DMS53 treated with DMSO at 0.1 percent for 48 hours (cell line): ENCODE measurements around the gene PCDHGB2.
"Not testable (repeated sequence)": the region's sequence is repeated elsewhere in the genome, so short reads cannot be mapped to it uniquely, and the experiment has no call there.

Source experiments
- DNase-seq: peaks from one replicate; lab custom pipeline; 2025; ENCODE audit not compliant: unreplicated experiment; lab: John Stamatoyannopoulos, UW

The PCDHGB2 gene

GRCh38 chr5:141349917-141350619 is 9.7 kb upstream of the PCDHGB2 start, which contains the start of gene PCDHGB1:
PCDHGB1 (plus strand) TSS chr5:141350099; CDS start chr5:141350261, 162 bp downstream.
- DNase-seq: peak; percentile 85

- DNase-seq: no peak
Observed at GRCh38 chr5:141351591-141351990, 8.2 kb upstream of the PCDHGB2 start.

- no peak for DNase-seq
Observed at GRCh38 chr5:141354900-141355469, 4.8 kb upstream of the PCDHGB2 start, which contains the start of gene PCDHGA4. PCDHGA4 (plus strand) TSS chr5:141355021; CDS start chr5:141355108, 87 bp downstream.

GRCh38 chr5:141355641-141356040 is 4.2 kb upstream of the PCDHGB2 start:
- DNase-seq: no peak

- no peak for DNase-seq
Observed at GRCh38 chr5:141356133-141356532, 3.7 kb upstream of the PCDHGB2 start.

GRCh38 chr5:141356950-141357349 is 2.8 kb upstream of the PCDHGB2 start:
- DNase-seq: no peak

GRCh38 chr5:141360685-141361084 is 891 bp downstream of the PCDHGB2 start:
- DNase-seq: no peak

GRCh38 chr5:141362719-141363118 is 2.9 kb downstream of the PCDHGB2 start:
- no peak for DNase-seq

- DNase-seq: no peak
Observed at GRCh38 chr5:141363952-141364660, 4.3 kb downstream of the PCDHGB2 start, which contains the start of gene PCDHGA5. PCDHGA5 (plus strand) TSS chr5:141364162; CDS start chr5:141364331, 169 bp downstream.

GRCh38 chr5:141366016-141366896 is 6.5 kb downstream of the PCDHGB2 start:
- no peak for DNase-seq

- peak; percentile 10 for DNase-seq
Observed at GRCh38 chr5:141369994-141370848, 10.4 kb downstream of the PCDHGB2 start, which contains the start of gene PCDHGB3. PCDHGB3 (plus strand) TSS chr5:141370242; CDS start chr5:141370395, 153 bp downstream.

GRCh38 chr5:141371572-141372475 is 12.0 kb downstream of the PCDHGB2 start:
- DNase-seq: no peak

- DNase-seq: peak; percentile 12
Observed at GRCh38 chr5:141373673-141374317, 14.0 kb downstream of the PCDHGB2 start, which contains the start of gene PCDHGA6. PCDHGA6 (plus strand) TSS chr5:141373891; CDS start chr5:141374084, 193 bp downstream.

- DNase-seq: no peak
Observed at GRCh38 chr5:141374627-141375026, 14.8 kb downstream of the PCDHGB2 start.

GRCh38 chr5:141375444-141376155 is 15.8 kb downstream of the PCDHGB2 start:
- DNase-seq: not testable (repeated sequence)

GRCh38 chr5:141382469-141383294 is 22.9 kb downstream of the PCDHGB2 start, which contains the start of gene PCDHGA7:
PCDHGA7 (plus strand) TSS chr5:141382742; CDS start chr5:141382900, 158 bp downstream.
- peak; percentile 24 for DNase-seq
